ENCODE measurements around the gene CCDC175.

- TF ChIP-seq POLR2AphosphoS5 (IDR thresholded peaks at IDR 0.05) = no peak
- TF ChIP-seq, protein P1, sequence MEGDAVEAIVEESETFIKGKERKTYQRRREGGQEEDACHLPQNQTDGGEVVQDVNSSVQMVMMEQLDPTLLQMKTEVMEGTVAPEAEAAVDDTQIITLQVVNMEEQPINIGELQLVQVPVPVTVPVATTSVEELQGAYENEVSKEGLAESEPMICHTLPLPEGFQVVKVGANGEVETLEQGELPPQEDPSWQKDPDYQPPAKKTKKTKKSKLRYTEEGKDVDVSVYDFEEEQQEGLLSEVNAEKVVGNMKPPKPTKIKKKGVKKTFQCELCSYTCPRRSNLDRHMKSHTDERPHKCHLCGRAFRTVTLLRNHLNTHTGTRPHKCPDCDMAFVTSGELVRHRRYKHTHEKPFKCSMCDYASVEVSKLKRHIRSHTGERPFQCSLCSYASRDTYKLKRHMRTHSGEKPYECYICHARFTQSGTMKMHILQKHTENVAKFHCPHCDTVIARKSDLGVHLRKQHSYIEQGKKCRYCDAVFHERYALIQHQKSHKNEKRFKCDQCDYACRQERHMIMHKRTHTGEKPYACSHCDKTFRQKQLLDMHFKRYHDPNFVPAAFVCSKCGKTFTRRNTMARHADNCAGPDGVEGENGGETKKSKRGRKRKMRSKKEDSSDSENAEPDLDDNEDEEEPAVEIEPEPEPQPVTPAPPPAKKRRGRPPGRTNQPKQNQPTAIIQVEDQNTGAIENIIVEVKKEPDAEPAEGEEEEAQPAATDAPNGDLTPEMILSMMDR (IDR thresholded peaks at IDR 0.05) = no peak
- TF ChIP-seq EP300 (IDR thresholded peaks at IDR 0.05) = no peak
- TF ChIP-seq POLR2A (IDR thresholded peaks at IDR 0.05) = no peak
Observed at GRCh38 chr14:59543873-59544272, 32.7 kb downstream of the CCDC175 start.
